ENCODE results near the gene NAAA.
"Not testable (repeated sequence)": the region's sequence is repeated elsewhere in the genome, so short reads cannot be mapped to it uniquely, and the experiment has no call there.

- TF ChIP-seq RARB (CRISPR knock-in tag; IDR thresholded peaks at IDR 0.05); CSRNP3 (CRISPR knock-in tag; IDR thresholded peaks at IDR 0.05); ZNF565 (CRISPR knock-in tag; conservative IDR thresholded peaks at IDR 0.05; ENCODE audit: low read depth); ISL1 (CRISPR knock-in tag; IDR thresholded peaks at IDR 0.05); ARNTL (CRISPR knock-in tag; IDR thresholded peaks at IDR 0.05; ENCODE audit: borderline replicate concordance, low read depth); TCF4 (CRISPR knock-in tag; IDR thresholded peaks at IDR 0.05; ENCODE audit: borderline replicate concordance); ESRRG (CRISPR knock-in tag; IDR thresholded peaks at IDR 0.05); POU6F1 (CRISPR knock-in tag; IDR thresholded peaks at IDR 0.05; ENCODE audit: borderline replicate concordance, low read depth); CREB5 (CRISPR knock-in tag; IDR thresholded peaks at IDR 0.05; ENCODE audit: low read depth): not testable (repeated sequence)
- TF ChIP-seq, protein P1, sequence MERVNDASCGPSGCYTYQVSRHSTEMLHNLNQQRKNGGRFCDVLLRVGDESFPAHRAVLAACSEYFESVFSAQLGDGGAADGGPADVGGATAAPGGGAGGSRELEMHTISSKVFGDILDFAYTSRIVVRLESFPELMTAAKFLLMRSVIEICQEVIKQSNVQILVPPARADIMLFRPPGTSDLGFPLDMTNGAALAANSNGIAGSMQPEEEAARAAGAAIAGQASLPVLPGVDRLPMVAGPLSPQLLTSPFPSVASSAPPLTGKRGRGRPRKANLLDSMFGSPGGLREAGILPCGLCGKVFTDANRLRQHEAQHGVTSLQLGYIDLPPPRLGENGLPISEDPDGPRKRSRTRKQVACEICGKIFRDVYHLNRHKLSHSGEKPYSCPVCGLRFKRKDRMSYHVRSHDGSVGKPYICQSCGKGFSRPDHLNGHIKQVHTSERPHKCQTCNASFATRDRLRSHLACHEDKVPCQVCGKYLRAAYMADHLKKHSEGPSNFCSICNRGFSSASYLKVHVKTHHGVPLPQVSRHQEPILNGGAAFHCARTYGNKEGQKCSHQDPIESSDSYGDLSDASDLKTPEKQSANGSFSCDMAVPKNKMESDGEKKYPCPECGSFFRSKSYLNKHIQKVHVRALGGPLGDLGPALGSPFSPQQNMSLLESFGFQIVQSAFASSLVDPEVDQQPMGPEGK (CRISPR knock-in tag; IDR thresholded peaks at IDR 0.05; ENCODE audit: borderline replicate concordance) = not testable (repeated sequence)
Observed at GRCh38 chr4:75924916-75925315, 15.9 kb downstream of the NAAA start.
